Hepatocyte (in vitro differentiated cells): ENCODE measurements around the gene CUL9.

Experiments
- EZH2 ChIP-seq: fragments of 200-600 bp; sonication (generic); IDR thresholded peaks from 2 replicates; pipeline ENCODE4 v1.6.1; 2016; ENCODE audit warnings: antibody characterized with exemption, mild to moderate bottlenecking, borderline replicate concordance
- TF ChIP-seq, protein P1 (sequence below): fragments of 200-600 bp; sonication (generic); IDR thresholded peaks from 2 replicates; pipeline ENCODE4 v1.5.1; 2016; ENCODE audit warnings: antibody characterized with exemption, mild to moderate bottlenecking; ENCODE audit not compliant: poor library complexity

DNA sequence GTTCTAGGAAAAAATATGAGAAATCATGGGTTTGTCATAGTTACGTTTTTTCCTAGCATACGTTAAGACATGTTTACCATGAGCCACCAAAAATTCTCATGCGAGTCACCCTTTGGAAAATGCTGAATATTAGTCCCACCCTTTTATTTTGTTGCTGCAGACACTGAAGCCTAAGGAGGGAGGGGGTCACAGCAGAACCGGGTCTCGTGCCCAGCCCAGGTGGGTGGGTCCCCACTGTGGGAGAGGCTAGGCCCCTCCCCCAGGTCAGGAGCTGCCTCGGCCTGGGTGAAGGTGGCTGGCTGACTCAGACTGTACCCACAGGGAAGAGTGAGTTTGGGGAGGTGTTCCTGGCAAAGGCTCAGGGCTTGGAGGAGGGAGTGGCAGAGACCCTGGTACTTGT is 37.1 kb upstream of the CUL9 start:
- no peak for TF ChIP-seq EZH2
- TF ChIP-seq, protein P1, sequence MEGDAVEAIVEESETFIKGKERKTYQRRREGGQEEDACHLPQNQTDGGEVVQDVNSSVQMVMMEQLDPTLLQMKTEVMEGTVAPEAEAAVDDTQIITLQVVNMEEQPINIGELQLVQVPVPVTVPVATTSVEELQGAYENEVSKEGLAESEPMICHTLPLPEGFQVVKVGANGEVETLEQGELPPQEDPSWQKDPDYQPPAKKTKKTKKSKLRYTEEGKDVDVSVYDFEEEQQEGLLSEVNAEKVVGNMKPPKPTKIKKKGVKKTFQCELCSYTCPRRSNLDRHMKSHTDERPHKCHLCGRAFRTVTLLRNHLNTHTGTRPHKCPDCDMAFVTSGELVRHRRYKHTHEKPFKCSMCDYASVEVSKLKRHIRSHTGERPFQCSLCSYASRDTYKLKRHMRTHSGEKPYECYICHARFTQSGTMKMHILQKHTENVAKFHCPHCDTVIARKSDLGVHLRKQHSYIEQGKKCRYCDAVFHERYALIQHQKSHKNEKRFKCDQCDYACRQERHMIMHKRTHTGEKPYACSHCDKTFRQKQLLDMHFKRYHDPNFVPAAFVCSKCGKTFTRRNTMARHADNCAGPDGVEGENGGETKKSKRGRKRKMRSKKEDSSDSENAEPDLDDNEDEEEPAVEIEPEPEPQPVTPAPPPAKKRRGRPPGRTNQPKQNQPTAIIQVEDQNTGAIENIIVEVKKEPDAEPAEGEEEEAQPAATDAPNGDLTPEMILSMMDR = no peak
